IPS DF 6.9 (cell line): ENCODE measurements around the gene MYO3A.

ENCODE experiments used
- DNase-seq: peaks from one replicate; pipeline ENCODE4 v3.0.0-alpha.2; 2013; ENCODE audit warnings: low read depth, low spot score
- H3K27ac ChIP-seq: one replicate; pipeline ENCODE4 v1.5.1; 2013; ENCODE audit warnings: low read length, control low read depth
- H3K27me3 ChIP-seq: 2 replicates; pipeline ENCODE4 v1.6.1; 2013; ENCODE audit warnings: mild to moderate bottlenecking, low read length; ENCODE audit not compliant: control insufficient read depth, insufficient read depth
- H3K36me3 ChIP-seq: 2 replicates; pipeline ENCODE4 v1.6.1; 2013; ENCODE audit warnings: low read length; ENCODE audit not compliant: control insufficient read depth, insufficient read depth
- H3K4me1 ChIP-seq: 2 replicates; pipeline ENCODE4 v1.6.1; 2013; ENCODE audit warnings: low read length; ENCODE audit not compliant: control insufficient read depth, insufficient read depth
- H3K4me3 ChIP-seq: 2 replicates; pipeline ENCODE4 v1.5.1; 2013; ENCODE audit warnings: mild to moderate bottlenecking, low read length
- H3K9me3 ChIP-seq: 2 replicates; pipeline ENCODE4 v1.6.1; 2013; ENCODE audit warnings: low read length, inconsistent platforms; ENCODE audit not compliant: control insufficient read depth, insufficient read depth
- WGBS: extraction: QIAGEN DNeasy Blood & Tissue Kit; methylation state at CpG from one replicate; pipeline ENCODE4 v1.1.7; 2013; ENCODE audit warnings: mixed read lengths, missing lambda C conversion rate; ENCODE audit not compliant: insufficient read length, insufficient coverage; 5-methylcytosine and 5-hydroxymethylcytosine counted together

MYO3A gene

DNA sequence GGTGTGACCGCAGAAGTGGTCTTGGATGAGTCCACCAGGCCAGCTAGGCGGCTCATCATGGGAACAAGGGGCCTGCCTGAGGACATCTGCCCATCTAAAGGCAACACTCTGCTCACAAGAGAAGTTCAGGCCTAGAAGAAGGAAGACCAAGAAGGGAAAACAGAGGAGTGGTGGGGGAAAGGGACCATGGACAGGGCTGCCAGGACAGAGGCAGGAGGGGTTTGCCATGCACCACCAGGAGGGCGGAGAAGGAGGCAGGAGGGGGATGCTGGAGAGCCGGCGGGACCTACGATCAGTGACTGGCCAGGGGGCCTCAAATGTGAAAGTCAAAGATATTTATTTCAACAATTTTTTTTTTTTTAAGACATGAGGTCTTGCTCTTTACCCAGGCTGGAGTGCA is 315.7 kb downstream of the MYO3A start:
- no peaks in the 10 kb centered on the region for H3K9me3 ChIP-seq
- no peak overlapping the region for H3K27ac ChIP-seq
- H3K4me1 ChIP-seq = no peaks in the 10 kb centered on the region; the same call in 1 of the 2 replicates
- H3K27me3 ChIP-seq = no peaks in the 10 kb centered on the region
- no peak for DNase-seq
- no peak overlapping the region for H3K4me3 ChIP-seq
- H3K36me3 ChIP-seq = no peaks in the 10 kb centered on the region
- no CpG with 5 or more reads among the region's 6 CpGs for WGBS

DNA sequence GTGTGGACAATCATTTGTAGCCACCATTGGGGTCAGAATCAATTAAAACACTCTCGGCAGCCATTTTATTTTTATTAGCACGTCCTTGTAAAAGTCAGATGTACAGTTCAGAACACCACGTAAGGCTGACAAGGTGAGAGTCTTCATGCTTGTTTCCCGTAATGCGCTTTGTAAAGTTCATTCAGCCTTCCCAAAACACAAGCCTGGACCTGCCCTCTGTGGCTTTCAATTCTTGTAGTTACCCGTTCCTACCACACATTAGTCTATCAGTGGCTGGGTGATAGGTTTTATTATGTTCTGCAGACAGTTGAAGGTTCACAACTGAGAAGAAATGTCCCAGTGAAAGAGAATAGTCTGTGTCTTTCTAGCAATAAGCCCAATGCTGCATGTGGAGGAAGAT is 317.9 kb downstream of the MYO3A start:
- no peak overlapping the region for H3K4me3 ChIP-seq
- WGBS = no CpG with 5 or more reads among the region's 6 CpGs
- H3K27ac ChIP-seq = no peak overlapping the region
- H3K36me3 ChIP-seq = no peaks in the 10 kb centered on the region
- H3K4me1 ChIP-seq = no peaks in the 10 kb centered on the region; the same call in 1 of the 2 replicates
- H3K9me3 ChIP-seq = no peaks in the 10 kb centered on the region
- no peak for DNase-seq
- H3K27me3 ChIP-seq = no peaks in the 10 kb centered on the region

DNA sequence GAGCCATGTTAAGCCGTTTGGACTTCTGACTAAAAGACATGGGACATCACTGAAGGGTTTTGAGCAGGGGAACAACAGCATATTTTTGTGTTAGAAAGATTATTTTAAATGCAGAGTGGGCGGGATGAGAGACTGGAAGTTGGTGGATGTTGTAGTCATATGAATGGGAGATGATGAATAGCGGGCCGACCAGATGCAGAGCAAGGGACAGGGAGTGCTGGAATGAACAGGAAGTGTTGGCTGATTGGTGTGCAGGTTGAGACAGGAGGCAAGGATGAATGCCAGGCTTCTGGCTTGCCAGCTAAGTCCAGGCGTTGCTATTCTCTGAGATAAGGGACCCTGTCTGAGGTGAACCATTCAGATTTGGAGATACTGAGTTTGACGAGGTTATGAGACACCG is 320.6 kb downstream of the MYO3A start:
- DNase-seq = no peak
- no peak overlapping the region for H3K4me3 ChIP-seq
- H3K9me3 ChIP-seq = no peaks in the 10 kb centered on the region
- no peaks in the 10 kb centered on the region for H3K36me3 ChIP-seq
- no peak overlapping the region for H3K27ac ChIP-seq
- WGBS = no CpG with 5 or more reads among the region's 7 CpGs
- no peaks in the 10 kb centered on the region for H3K4me1 ChIP-seq
- H3K27me3 ChIP-seq = no peaks in the 10 kb centered on the region

DNA sequence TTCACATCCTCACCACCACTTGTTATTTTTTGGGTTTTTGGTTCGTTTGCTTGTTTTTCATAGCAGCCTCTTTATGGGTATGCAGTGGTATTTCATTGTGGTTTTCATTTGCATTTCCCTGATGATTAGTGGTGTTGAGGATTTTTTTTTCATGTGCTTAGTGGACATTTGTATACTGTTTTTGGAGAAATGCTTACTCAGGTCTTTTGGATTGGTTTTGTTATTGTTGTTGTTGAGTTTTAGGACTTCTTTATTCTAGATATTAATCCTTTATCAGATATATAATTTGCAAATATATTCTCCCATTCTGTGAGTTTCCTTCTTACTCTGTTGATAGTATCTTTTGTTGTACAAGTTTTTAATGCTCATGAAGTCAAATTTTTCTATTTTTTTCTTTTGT is 325.3 kb downstream of the MYO3A start:
- Histone ChIP-seq H3K4me1 (no peaks in the 10 kb centered on the region), H3K4me3 (no peak overlapping the region), H3K27me3 (no peaks in the 10 kb centered on the region), H3K36me3 (no peaks in the 10 kb centered on the region), H3K9me3 (no peaks in the 10 kb centered on the region), H3K27ac (no peak overlapping the region)
- no peak for DNase-seq
- no CpG with 5 or more reads among the region's 1 CpG for WGBS
